T-helper 2 cell treated with Interferon-gamma antibody and Interleukin-4, amounts not matched to agents 5 μg/mL and 100 μg/mL, for 36 hours (primary cell): Measurements from ENCODE around the gene BCKDHA.
"Not testable (repeated sequence)": the region's sequence is repeated elsewhere in the genome, so short reads cannot be mapped to it uniquely, and the experiment has no call there.

Experiments
- DNase-seq: peaks from one replicate; pipeline ENCODE4 v3.0.0; 2021; ENCODE audit warnings: low spot score
- H3K27ac Mint-ChIP-seq: one replicate; pipeline ENCODE4 v1.8.0; 2021; ENCODE audit warnings: mild to moderate bottlenecking, mixed read lengths
- H3K27me3 Mint-ChIP-seq: one replicate; pipeline ENCODE4 v1.8.0; 2021; ENCODE audit warnings: low read depth, mixed read lengths
- H3K36me3 Mint-ChIP-seq: one replicate; pipeline ENCODE4 v1.8.0; 2021; ENCODE audit warnings: low read depth, mixed read lengths
- H3K4me1 Mint-ChIP-seq: one replicate; pipeline ENCODE4 v1.8.0; 2021; ENCODE audit warnings: low read depth, mixed read lengths
- H3K4me3 Mint-ChIP-seq: one replicate; pipeline ENCODE4 v1.8.0; 2022; ENCODE audit warnings: mild to moderate bottlenecking, moderate library complexity, mixed read lengths
- H3K9me3 Mint-ChIP-seq: one replicate; pipeline ENCODE4 v1.8.0; 2021; ENCODE audit warnings: mixed read lengths

Gene BCKDHA

DNA sequence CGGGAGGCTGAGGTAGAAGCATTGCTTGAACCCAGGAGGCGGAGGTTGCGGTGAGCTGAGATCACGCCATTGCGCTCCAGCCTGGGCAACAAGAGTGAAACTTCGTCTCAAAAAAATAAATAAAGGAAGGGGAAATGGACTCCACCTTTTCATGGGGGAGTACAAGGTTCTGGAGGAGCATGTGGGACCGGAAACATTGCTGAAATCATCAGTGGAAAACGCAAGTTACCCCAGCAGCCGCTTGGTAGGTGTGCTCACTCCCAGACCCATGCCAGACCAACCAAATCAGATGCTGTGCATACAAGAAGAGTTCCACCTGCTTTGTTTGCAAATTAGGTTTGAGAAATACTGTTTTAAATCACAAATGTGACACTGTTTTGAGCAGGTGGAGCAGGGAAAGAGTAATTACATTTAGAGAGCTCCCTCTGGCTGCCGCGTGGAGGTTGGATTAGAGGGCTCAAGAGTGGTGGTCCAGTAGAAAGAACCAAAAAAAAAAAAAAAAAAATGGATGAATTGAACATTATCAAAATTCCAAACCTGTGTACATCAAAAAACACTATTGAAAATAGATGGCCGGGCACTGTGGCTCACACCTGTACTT lies 50.2 kb downstream of the BCKDHA start:
- Mint-ChIP-seq H3K4me3 (peak overlapping the region; percentile 32), H3K9me3 (no peaks in the 10 kb centered on the region)

GRCh38 chr19:41449079-41449864 lies 51.7 kb downstream of the BCKDHA start:
- peaks cover 22% of the 10 kb centered on the region for H3K4me1 Mint-ChIP-seq
- peaks cover 7% of the 10 kb centered on the region for H3K27me3 Mint-ChIP-seq
- H3K27ac Mint-ChIP-seq: no peak overlapping the region
- H3K4me3 Mint-ChIP-seq: peak overlapping the region; percentile 81
- H3K36me3 Mint-ChIP-seq: no peaks in the 10 kb centered on the region
- H3K9me3 Mint-ChIP-seq: no peaks in the 10 kb centered on the region
- peak; percentile 67 for DNase-seq

More for the DNA sequence above, 50.2 kb downstream of the BCKDHA start:
- Mint-ChIP-seq H3K36me3 (no peaks in the 10 kb centered on the region), H3K27ac (no peak overlapping the region), H3K27me3 (peaks cover 12% of the 10 kb centered on the region), H3K4me1 (peaks cover 21% of the 10 kb centered on the region)
- no peak for DNase-seq

DNA sequence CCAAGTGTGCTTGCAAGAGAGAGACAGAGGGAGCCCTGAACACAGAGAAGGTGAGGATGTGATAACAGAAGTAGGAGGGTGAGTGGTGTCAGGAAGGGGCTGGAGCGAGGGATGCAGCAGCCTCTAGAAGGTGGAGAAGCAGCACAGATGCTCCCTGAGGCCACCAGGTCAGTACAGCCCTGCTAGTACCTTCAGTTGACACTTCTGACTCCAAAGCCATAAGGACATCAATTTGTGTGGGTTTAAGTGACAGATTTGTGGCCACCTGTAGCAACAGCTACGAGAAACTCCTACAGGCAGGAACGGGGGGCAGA lies 52.2 kb downstream of the BCKDHA start:
- Mint-ChIP-seq H3K4me1 (peaks cover 25% of the 10 kb centered on the region), H3K9me3 (no peaks in the 10 kb centered on the region), H3K27ac (no peak overlapping the region), H3K36me3 (no peaks in the 10 kb centered on the region), H3K27me3 (peaks cover 5% of the 10 kb centered on the region), H3K4me3 (no peak overlapping the region)
- DNase-seq: no peak

DNA sequence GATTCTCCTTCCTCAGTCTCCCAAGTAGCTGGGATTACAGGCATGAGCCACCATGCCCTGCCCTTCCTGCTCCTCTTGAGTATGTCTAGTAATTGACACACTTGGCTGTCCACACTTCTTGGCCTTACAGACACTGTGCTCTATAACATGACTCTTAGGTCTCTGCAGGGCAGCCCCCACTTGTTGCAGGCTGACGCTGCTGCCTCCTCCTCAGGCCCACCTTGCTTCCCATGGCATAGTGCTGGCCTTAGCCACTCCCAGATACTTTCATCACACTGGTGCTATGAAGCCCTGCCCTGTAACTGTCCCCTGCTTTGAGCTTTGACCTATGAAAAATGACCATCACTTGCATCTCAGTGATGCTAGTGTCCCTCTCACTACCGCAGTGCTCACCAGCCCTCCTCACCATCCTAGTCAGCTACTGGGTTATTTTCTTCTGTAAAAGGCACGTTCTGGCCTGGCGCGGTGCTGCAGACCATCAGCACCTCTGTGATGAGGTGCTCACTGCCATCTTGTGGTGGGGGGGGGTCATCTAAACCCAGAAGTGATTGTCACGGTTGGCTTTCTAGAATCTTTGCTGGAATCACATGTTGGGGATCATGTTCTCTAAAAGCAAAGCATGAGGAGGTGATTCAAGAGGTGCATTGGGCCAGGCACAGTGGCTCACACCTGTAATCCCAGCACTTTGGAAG lies 55.1 kb downstream of the BCKDHA start:
- H3K36me3 Mint-ChIP-seq: peaks cover 5% of the 10 kb centered on the region
- no peak overlapping the region for H3K27ac Mint-ChIP-seq
- H3K4me3 Mint-ChIP-seq: no peak overlapping the region
- H3K4me1 Mint-ChIP-seq: peaks cover 41% of the 10 kb centered on the region
- no peaks in the 10 kb centered on the region for H3K9me3 Mint-ChIP-seq
- peaks cover 3% of the 10 kb centered on the region for H3K27me3 Mint-ChIP-seq
- no peak for DNase-seq

DNA sequence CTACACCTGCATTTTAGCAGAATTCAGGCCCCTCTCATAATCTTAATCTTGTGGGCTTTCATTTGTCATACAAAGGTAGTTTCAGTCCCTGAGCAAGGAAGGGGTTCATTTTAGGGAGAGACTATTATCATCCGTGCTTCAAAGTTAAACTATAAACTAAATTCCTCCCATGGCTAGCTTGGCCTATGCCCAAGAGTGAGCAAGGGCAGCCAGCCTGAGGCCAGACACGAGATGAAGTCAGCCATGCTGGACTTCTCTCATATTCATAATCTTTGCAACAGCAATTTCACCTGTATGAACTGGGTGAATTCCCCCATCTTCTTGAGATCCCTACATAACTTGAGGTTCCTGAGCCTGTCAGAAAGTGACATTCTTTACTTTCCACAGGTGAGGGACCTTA lies 58.3 kb downstream of the BCKDHA start:
- DNase-seq: no peak
- H3K36me3 Mint-ChIP-seq: peaks cover 5% of the 10 kb centered on the region
- no peaks in the 10 kb centered on the region for H3K9me3 Mint-ChIP-seq
- peak overlapping the region; percentile 26 for H3K4me3 Mint-ChIP-seq
- peaks cover 38% of the 10 kb centered on the region for H3K4me1 Mint-ChIP-seq
- H3K27me3 Mint-ChIP-seq: peaks cover 15% of the 10 kb centered on the region
- no peak overlapping the region for H3K27ac Mint-ChIP-seq

GRCh38 chr19:41456342-41456918 lies 58.8 kb downstream of the BCKDHA start:
- Mint-ChIP-seq H3K27ac (peak overlapping the region; percentile 92), H3K4me1 (peaks cover 38% of the 10 kb centered on the region), H3K4me3 (peak overlapping the region; percentile 78), H3K9me3 (no peaks in the 10 kb centered on the region), H3K27me3 (peaks cover 19% of the 10 kb centered on the region), H3K36me3 (peaks cover 5% of the 10 kb centered on the region)
- DNase-seq: no peak

DNA sequence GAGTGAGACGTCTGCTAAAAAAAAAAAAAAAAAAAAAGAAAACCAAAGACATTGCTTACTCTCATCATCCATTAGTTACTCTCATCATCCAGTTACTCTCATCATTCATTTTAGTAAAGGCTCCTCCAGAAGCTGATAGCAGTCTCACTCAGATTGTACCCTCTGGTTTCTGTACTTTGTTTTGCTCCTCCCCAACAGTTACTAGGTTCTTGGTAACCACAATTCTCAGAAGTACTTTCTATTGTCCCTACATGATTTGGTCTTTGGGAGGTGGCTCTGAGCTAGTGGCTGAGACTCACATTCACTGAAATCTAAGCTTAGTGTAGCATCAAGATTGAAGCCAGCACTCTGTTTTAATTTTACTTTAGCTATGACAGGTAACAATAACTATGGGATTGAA lies 59.6 kb downstream of the BCKDHA start:
- Mint-ChIP-seq H3K9me3 (no peaks in the 10 kb centered on the region), H3K27me3 (peaks cover 19% of the 10 kb centered on the region), H3K27ac (peak overlapping the region; percentile 92), H3K4me1 (peaks cover 40% of the 10 kb centered on the region), H3K4me3 (peak overlapping the region; percentile 78), H3K36me3 (peaks cover 5% of the 10 kb centered on the region)
- DNase-seq: peak; percentile 17

DNA sequence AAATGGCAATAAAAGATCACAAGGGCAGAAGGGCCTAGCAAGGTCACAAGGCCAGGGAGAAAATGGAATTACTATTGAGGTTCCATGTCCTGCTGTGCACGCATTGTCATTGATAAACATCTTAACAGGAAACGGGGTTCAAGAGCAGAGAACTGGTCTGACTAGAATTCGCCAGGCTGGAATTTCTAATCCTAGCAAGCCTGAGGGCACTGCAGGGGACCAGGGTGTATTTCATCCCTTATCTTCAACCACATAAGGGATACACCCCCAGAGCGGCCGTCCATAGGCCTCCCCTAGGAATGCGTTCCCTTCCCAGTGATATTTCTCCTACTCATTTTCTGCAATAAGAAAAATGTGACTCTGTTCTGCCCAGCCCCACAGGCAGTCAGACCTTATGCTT lies 64.9 kb downstream of the BCKDHA start:
- Mint-ChIP-seq H3K27me3 (peaks cover 31% of the 10 kb centered on the region), H3K36me3 (peaks cover under 1% of the 10 kb centered on the region), H3K4me3 (no peak overlapping the region), H3K9me3 (no peaks in the 10 kb centered on the region), H3K27ac (peak overlapping the region; percentile 27), H3K4me1 (peaks cover 28% of the 10 kb centered on the region)
- DNase-seq: no peak

GRCh38 chr19:41463257-41464256 lies 65.9 kb downstream of the BCKDHA start:
- H3K36me3 Mint-ChIP-seq, DNase-seq, H3K9me3 Mint-ChIP-seq: not testable (repeated sequence)
- H3K27me3 Mint-ChIP-seq: peaks cover 34% of the 10 kb centered on the region
- peak overlapping the region; percentile 15 for H3K4me3 Mint-ChIP-seq
- H3K27ac Mint-ChIP-seq: peak overlapping the region; percentile 82
- peaks cover 17% of the 10 kb centered on the region for H3K4me1 Mint-ChIP-seq
